OCI-LY7 (cell line): ENCODE data around the gene RBM28. TPM values are rescaled to one million over a fixed set of nuclear protein-coding genes. Genes with fewer than 3 reads are reported as not detected.
A peak's percentile ranks its signal among the peaks of the same experiment; 100 is the strongest.

Experiments used
- BruUV-seq: library from RNA; stranded (reverse); fragments of 400-500 nt; replicated peaks from 2 replicates; lab custom pipeline; 2021; lab: Mats Ljungman, UMichigan
- CTCF ChIA-PET: fragments of 300-600 bp; sonication (Branson Sonifier 250); formaldehyde crosslinking; loops from one replicate; lab custom pipeline; 2022; ENCODE audit warnings: antibody characterized with exemption; ENCODE audit not compliant: unreplicated experiment; lab: Charles Lee
- POLR2A ChIA-PET: fragments of 300-600 bp; sonication (Branson Sonifier 250); formaldehyde crosslinking; loops from one replicate; lab custom pipeline; 2022; ENCODE audit warnings: antibody characterized with exemption; lab: Charles Lee
- DNase-seq: peaks from one replicate; pipeline ENCODE4 v3.0.0-alpha.2; 2015; ENCODE audit warnings: low spot score
- H2AFZ ChIP-seq: fragments of 200-600 bp; sonication (generic), shearing (Covaris generic); 2 replicates; pipeline ENCODE4 v1.6.1; 2014; ENCODE audit warnings: mild to moderate bottlenecking, antibody characterized with exemption, low read length, moderate library complexity
- H3K27ac ChIP-seq: fragments of 200-600 bp; sonication (generic); 2 replicates; pipeline ENCODE4 v1.5.1; 2014; ENCODE audit warnings: mixed run types, low read depth, mild to moderate bottlenecking, moderate library complexity, low read length, inconsistent platforms; ENCODE audit not compliant: poor library complexity, severe bottlenecking
- H3K36me3 ChIP-seq: fragments of 200-600 bp; sonication (generic); 2 replicates; pipeline ENCODE4 v1.6.1; 2014; ENCODE audit warnings: mild to moderate bottlenecking, antibody characterized with exemption, low read length, moderate library complexity, mixed read lengths; ENCODE audit not compliant: insufficient read depth
- H3K4me1 ChIP-seq: fragments of 200-600 bp; sonication (generic); 2 replicates; pipeline ENCODE4 v1.5.1; 2014; ENCODE audit warnings: mild to moderate bottlenecking, low read length; ENCODE audit not compliant: insufficient read depth, poor library complexity, severe bottlenecking
- H3K4me2 ChIP-seq: fragments of 200-600 bp; sonication (generic); 2 replicates; pipeline ENCODE4 v1.6.1; 2014; ENCODE audit warnings: mild to moderate bottlenecking, low read length
- H3K4me3 ChIP-seq: fragments of 200-600 bp; sonication (generic); 2 replicates; pipeline ENCODE4 v1.5.1; 2014; ENCODE audit warnings: mild to moderate bottlenecking, low read depth, low read length; ENCODE audit not compliant: poor library complexity, severe bottlenecking
- H3K79me2 ChIP-seq: fragments of 200-600 bp; sonication (generic); 2 replicates; pipeline ENCODE4 v1.6.1; 2016; ENCODE audit warnings: low read depth, mild to moderate bottlenecking, low read length, moderate library complexity, mixed read lengths; ENCODE audit not compliant: insufficient read depth
- H3K9me2 ChIP-seq: fragments of 200-600 bp; sonication (generic); 2 replicates; pipeline ENCODE4 v1.6.1; 2016; ENCODE audit warnings: mild to moderate bottlenecking, low read length, mixed read lengths; ENCODE audit not compliant: insufficient read depth
- H3K9me3 ChIP-seq: fragments of 200-600 bp; sonication (generic); 2 replicates; pipeline ENCODE4 v1.6.1; 2014; ENCODE audit warnings: mild to moderate bottlenecking, mixed run types, low read length, mixed read lengths
- H4K20me1 ChIP-seq: fragments of 200-600 bp; sonication (generic); 2 replicates; pipeline ENCODE4 v1.6.1; 2014; ENCODE audit warnings: mild to moderate bottlenecking, antibody characterized with exemption, low read length, moderate library complexity, mixed read lengths; ENCODE audit not compliant: insufficient read depth
- EZH2phosphoT487 ChIP-seq: fragments of 200-600 bp; sonication (generic); IDR thresholded peaks from 2 replicates; pipeline ENCODE4 v1.6.1; 2018; ENCODE audit warnings: low read depth, borderline replicate concordance, mild to moderate bottlenecking, mixed run types, antibody characterized with exemption, low read length, moderate library complexity, mixed read lengths
- intact Hi-C: fragments of 100-400 bp; cut with micrococcal nuclease; formaldehyde crosslinking; loops from one replicate; pipeline ENCODE4 v1.10.0; 2022; ENCODE audit not compliant: unreplicated experiment
- total RNA-seq, 2 experiments: library from RNA; depleted of rRNA in 1 of 2; stranded (reverse); fragments of >200 nt in 1 of 2; shearing (Covaris generic) in 1 of 2; gene quantifications; 2 replicates each; pipeline ENCODE4 v1.2.3, GENCODE V29; 2014 to 2022
- TF ChIP-seq, protein P1 (sequence below): fragments of 200-600 bp; sonication (generic); conservative IDR thresholded peaks from 2 replicates; pipeline ENCODE4 v1.5.1; 2014; ENCODE audit warnings: mild to moderate bottlenecking, antibody characterized with exemption, low read length, moderate library complexity, mixed read lengths

Gene RBM28
- total RNA-seq, 2 experiments from 2014 or later, result 35.6 to 70.0 TPM

DNA sequence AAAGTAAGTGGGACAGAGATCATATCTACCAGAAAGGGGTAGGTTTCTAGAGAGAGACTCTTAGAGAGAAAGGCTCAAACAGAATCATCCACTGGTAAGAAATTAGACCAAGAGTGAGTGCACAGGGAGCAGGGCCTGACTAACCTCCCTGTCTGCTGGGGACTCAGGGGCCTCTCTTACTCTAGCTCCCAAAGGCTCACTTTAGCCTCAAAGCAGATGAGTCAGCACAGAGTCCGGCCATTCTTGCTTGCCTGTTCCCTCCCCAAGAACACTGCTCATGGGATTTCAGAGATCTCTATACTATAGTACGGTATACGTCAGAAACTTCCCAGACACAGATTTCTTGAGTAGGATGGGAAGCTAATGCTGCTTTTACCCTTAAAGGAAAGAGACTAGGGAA lies 32.7 kb downstream of the RBM28 start:
- Histone ChIP-seq H3K9me2 (no peaks in the 10 kb centered on the region), H3K4me1 (no peaks in the 10 kb centered on the region), H3K79me2 (no peaks in the 10 kb centered on the region), H3K9me3 (no peaks in the 10 kb centered on the region), H3K27ac (no peak overlapping the region), H3K36me3 (peaks cover 97% of the 10 kb centered on the region), H3K4me3 (no peak overlapping the region), H2AFZ (no peak overlapping the region), H3K4me2 (no peak overlapping the region), H4K20me1 (no peaks in the 10 kb centered on the region)
- ChIA-PET CTCF (no interaction called here), POLR2A (interaction anchor here (0.7 to 1.0 kb wide), 2 partner anchors 37 to 61 kb away, joined by 3 to 5 read pairs; no protein-coding TSS in a partner anchor)
- BruUV-seq, result no TSS peak
- no peak for TF ChIP-seq EZH2phosphoT487
- DNase-seq, result no peak
- intact Hi-C loops, result no loop called here

DNA sequence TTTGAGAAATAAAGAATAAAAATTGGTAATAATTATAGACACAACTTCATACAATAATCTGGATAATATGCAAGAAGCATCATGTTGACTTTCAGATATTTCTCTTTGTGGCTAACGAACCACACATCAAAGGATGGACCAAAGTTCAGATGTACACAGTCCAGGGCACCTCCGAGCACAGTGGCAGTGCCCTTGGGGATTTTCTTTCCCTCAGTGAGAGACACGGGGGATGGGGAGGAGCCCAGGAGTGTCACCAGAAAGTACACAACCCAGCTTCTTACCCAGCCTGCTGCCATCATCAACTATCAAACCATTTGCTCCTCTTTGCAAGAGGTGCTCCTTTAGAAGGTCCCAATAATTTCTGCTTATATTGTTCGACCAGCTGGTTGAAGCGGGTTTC lies 33.2 kb downstream of the RBM28 start:
- DNase-seq, result no peak

DNA sequence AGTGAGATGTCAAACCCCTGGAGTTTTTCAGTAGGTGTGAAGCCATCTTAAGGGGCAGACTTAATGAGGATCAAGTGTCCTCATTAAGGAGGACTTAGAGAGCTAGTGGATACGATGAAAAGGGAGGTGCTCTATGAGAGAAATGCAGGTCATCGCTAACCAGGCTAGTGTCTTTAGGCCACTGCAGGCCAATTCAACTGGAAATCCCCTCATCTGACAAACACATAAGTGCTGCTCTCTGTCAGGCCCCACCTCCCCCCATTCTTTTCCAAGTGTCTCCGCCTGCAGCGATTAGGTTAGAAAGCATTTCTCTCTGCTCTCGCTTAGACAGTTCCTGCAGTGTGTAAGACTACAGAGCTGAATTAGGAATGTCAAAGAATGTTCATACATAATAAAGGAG lies 33.7 kb downstream of the RBM28 start:
- intact Hi-C loops, result no loop called here
- no peak for TF ChIP-seq EZH2phosphoT487
- TF ChIP-seq, protein P1, sequence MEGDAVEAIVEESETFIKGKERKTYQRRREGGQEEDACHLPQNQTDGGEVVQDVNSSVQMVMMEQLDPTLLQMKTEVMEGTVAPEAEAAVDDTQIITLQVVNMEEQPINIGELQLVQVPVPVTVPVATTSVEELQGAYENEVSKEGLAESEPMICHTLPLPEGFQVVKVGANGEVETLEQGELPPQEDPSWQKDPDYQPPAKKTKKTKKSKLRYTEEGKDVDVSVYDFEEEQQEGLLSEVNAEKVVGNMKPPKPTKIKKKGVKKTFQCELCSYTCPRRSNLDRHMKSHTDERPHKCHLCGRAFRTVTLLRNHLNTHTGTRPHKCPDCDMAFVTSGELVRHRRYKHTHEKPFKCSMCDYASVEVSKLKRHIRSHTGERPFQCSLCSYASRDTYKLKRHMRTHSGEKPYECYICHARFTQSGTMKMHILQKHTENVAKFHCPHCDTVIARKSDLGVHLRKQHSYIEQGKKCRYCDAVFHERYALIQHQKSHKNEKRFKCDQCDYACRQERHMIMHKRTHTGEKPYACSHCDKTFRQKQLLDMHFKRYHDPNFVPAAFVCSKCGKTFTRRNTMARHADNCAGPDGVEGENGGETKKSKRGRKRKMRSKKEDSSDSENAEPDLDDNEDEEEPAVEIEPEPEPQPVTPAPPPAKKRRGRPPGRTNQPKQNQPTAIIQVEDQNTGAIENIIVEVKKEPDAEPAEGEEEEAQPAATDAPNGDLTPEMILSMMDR, result no peak
- Histone ChIP-seq H2AFZ (no peak overlapping the region), H3K9me2 (no peaks in the 10 kb centered on the region), H3K4me1 (no peaks in the 10 kb centered on the region), H3K79me2 (no peaks in the 10 kb centered on the region), H4K20me1 (no peaks in the 10 kb centered on the region), H3K4me3 (no peak overlapping the region), H3K27ac (no peak overlapping the region), H3K36me3 (peaks cover 97% of the 10 kb centered on the region), H3K4me2 (no peak overlapping the region), H3K9me3 (no peaks in the 10 kb centered on the region)
- ChIA-PET CTCF (no interaction called here), POLR2A (interaction anchor here (0.6 kb wide), 1 partner anchor 10 kb away, joined by 3 read pairs; no protein-coding TSS in a partner anchor)
- BruUV-seq, result no TSS peak
- DNase-seq, result no peak

More for the DNA sequence above, 33.2 kb downstream of the RBM28 start:
- Histone ChIP-seq H3K27ac (no peak overlapping the region), H3K9me2 (no peaks in the 10 kb centered on the region), H4K20me1 (no peaks in the 10 kb centered on the region), H3K4me1 (no peaks in the 10 kb centered on the region), H3K4me2 (no peak overlapping the region), H3K79me2 (no peaks in the 10 kb centered on the region), H3K4me3 (no peak overlapping the region), H3K9me3 (no peaks in the 10 kb centered on the region), H2AFZ (no peak overlapping the region), H3K36me3 (peaks cover 97% of the 10 kb centered on the region)
- POLR2A ChIA-PET, result interaction anchor here (0.6 to 1.0 kb wide), 3 partner anchors 9 to 61 kb away, joined by 3 to 5 read pairs (median 3); no protein-coding TSS in a partner anchor
- TSS peak; percentile 70 for BruUV-seq
- intact Hi-C loops, result no loop called here
- TF ChIP-seq, protein P1, result no peak
- TF ChIP-seq EZH2phosphoT487, result no peak
- CTCF ChIA-PET, result no interaction called here
